AG20443 (cell line): ENCODE measurements around the gene COMP.

Experiments
- DNase-seq: peaks from one replicate; pipeline ENCODE4 v3.0.0; 2012; ENCODE audit warnings: low spot score, mixed read lengths

Gene COMP

DNA sequence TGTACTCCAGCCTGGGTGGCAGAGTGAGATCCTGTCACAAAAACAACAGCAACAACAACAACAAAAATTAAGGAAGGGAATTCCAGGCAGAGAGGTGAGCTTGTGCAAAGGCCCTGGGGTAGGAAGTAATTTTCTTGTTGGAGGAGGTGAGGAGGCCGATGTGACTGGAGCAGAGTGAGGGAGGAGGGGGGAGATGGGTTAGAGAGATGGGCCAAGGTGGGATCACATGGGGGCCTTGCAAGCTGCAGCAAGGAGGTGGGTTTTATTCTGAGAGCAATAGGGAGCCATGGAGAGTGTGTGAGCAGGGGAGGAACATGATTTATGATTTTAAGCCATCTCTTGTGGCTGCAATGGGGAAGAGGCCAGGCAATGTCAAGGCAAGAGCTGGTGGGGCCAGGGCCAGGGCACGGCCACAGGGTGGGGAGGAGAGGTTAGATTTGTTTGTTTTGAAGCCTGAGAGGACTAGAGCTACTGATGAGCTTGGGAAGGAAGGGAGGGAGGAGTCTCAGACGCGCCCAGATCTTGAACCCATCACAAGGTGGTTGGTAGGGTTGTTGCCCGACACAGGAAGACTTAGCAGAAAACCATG lies 12.5 kb upstream of the COMP start:
- DNase-seq: peak; percentile 2

GRCh38 chr19:18802354-18802753 lies 11.2 kb upstream of the COMP start:
- peak; percentile 3 for DNase-seq

DNA sequence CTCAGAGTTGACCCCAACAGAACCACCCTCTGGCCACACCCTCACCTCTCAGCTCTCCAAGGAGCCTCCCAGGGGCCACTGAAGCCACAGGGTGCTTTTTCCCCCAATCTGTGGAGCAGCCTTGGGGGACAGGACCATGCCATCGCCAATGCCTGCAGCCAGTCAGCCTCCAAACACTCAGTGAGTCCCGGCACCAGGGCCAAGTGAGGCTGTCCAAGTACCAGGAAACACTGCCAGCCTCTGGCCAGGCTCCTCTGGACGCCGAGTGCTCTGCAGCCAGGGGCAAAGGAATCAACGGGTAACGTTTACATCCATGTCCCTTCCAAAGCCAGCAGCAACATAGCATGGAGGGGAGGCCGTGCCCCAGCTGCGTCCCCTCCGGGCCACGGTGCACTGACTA lies 9.5 kb upstream of the COMP start:
- DNase-seq: no peak

DNA sequence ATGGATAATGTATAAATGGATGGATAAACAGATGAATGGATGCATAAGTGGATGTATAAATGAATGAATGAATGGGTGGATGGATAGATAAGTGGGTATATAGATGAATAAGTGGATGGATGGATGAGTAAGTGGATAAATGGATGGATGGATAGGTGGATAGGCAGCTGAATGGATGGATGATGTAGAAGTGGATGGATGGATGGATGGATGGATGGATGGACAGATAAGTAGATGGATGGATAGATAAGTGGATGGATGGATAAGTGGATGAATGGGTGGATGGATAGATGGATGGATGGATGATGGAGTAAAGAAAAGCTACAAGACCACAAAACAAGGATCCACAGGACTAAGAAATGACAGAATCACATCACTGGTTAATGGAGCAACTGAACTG lies 9.0 kb upstream of the COMP start:
- no peak for DNase-seq

DNA sequence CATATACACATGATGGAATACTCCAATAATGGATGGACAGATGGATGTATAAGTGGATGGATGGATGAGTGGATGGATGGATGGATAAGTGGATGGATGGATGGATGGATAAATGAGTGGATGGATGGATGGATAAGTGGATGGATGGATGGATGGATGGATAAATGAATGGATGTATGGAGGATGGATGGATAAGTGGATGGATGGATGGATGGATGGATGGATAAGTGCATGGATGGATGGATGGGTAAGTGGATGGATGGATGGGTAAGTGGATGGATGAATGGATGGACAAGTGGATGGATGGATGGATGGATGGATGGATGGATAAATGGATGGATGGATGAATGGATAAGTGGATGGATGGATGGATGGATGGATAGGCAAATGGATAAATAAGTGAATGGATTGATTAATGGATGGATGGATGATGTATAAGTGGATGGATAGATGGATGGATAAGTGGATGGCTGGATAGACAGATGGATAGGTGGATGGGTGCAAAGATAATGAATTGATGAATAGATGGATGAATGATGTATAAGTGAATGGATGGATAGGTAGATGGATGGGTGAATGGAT lies 8.4 kb upstream of the COMP start:
- DNase-seq: no peak

GRCh38 chr19:18798384-18799352 lies 7.6 kb upstream of the COMP start:
- no peak for DNase-seq

GRCh38 chr19:18796239-18796638 lies 5.1 kb upstream of the COMP start:
- DNase-seq: no peak

GRCh38 chr19:18795540-18795939 lies 4.4 kb upstream of the COMP start:
- peak; percentile 76 for DNase-seq

DNA sequence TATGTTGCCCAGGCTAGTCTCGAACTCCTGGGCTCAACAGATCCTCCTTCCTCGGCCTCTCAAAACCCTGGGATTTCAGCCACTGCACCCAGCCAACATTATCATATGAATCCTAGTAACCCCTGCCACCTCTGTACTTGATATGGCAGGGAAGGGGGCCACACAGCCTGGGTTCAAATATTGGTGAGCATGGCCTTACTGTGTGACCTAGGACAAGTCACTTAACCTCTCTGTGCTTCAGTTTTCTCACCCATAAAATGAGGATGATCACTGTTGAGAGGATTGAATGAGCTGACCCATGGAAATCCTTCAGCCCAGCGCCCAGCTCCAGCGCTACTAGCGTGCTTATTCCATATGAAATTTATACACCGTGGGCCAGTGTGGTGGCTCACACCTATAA lies 3.6 kb upstream of the COMP start:
- no peak for DNase-seq

DNA sequence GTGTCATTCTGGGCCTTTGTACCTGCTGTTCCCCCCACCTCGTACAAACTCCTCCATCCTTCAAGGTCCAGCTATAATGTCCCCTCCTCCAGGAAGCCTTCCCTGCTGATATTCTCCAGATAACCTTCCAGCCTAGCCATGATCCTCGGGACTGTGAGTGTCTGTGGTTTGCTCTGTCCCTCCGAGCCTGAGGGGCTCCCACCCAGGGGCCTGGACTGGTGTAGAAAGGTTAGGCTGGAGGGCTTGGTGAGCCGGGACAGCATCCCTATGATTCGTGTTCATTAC lies 2.9 kb upstream of the COMP start:
- no peak for DNase-seq

DNA sequence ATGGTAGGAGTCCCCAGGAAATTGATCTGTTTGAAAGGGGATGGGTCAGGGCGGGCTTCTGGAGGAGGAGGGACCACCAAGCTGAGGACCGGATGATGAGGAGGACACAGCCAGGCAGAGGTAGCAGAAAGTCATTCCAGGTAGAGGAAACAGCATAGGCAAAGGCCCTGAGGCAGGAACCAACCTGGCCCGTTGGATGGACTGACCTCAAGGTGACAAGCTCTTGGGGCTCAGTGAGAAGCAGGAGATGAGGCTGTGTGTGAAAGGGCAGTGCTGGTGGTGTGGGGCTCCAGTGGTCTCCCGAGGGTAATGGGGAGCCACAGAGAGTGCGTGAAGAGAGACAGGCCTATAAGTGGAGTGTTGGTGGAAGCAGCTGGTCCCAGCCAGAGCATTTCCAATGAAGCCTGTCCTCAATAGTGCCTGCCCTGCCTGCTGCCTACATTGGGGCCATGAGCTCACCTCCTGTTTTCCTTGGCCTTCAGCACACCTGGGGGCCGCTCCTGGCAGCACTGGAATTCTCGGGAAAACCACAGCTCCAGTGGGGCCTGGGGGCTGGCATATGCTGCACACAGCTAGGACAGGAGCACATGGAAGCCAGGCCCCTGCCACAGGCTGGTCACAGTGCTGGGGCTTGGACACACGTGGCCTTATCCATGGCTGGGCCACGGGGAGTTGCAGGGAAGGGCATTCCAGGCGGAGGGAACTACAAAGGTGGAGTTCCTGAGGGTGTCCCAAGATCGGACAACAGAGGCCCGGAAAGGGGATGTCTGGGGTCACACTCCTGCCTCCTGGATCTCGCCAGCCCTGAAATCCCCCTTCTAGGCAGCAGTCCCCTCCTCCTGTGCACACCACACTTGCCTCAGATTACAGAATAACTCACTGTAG lies 2.3 kb upstream of the COMP start:
- no peak for DNase-seq

DNA sequence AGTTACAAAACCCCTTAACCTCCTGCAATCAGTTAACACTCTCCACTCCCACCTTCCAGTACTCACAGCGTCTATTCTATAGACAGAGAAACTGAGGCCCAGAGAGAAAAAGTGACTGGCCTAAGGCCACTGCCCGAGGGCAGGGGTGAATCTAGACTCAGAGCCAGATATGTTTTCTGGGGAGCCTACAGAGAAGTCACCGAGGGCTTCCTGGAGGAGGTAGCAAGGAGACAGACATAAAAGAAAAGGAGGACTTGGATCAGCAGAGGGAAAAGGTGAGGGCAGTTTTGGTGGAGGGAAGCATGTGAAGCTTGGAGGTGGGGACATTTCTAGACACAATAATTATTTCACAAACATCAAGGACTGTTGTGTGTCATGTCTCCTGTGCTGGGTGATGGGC lies 1.6 kb upstream of the COMP start:
- no peak for DNase-seq

DNA sequence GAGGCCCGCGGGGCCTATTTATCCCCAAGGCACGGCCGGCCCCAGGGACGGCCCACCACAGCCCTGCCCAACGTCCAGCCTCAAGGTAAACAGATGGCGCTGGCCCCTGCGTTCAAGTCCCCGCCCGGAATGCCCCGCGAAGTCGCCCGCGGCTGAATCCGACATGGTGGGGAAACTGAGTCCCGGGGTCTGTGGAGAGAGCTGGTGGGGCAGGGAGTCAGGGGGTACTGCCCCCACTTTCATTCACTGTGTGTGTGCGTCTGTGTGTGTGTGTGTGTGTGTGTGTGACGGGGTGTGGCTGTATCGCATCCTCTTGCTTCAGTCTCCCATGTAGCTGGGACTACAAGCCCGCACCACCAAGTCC lies 192 bp upstream of the COMP start:
- no peak for DNase-seq

GRCh38 chr19:18789883-18790565 lies 1.1 kb downstream of the COMP start:
- DNase-seq: peak; percentile 88

- no peak for DNase-seq
Measured at GRCh38 chr19:18789422-18789869, 1.7 kb downstream of the COMP start.

DNA sequence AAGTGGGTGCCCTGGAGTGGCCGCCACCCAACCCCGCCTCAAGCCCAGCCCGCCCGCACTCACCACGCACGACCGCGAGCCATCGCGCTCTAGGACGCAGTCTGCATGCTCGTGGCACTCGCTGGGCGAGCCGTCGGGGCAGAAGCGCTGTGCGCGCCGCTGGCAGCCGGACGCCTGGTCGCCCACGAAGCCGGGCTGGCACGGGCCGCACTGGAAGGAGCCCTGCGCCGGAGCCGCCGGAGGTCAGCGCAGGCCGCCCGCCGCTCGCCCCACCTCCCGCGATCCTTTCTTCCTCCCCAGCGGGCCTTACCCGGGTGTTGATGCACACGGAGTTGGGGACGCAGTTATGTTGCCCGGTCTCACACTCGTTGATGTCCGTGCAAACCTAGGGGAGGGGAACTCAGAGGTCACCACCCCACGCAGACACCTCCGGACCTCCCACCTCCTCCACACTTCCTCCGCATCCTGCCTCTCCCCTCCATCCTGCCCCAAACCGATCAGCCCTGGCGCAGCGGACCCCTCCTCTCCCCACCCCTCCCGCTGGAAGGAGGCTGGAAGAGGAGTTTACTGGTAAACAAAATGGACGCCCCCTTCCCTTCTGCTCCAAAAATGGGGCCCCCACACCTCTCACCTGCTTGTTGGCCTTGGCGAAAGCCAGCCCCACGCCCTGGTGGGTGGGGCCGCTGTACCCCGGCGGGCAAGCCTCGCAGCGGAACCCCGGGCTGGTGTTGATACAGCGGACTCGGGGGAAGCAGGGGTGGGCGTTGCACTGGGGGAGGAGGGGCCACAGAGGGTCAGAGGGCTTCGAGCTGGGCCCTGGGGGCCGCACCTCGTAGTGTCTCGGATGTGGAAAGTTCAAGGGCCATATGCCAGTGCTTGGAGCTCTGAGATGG lies 2.3 kb downstream of the COMP start:
- DNase-seq: no peak

GRCh38 chr19:18785179-18786124 lies 5.7 kb downstream of the COMP start:
- peak; percentile 97 for DNase-seq

DNA sequence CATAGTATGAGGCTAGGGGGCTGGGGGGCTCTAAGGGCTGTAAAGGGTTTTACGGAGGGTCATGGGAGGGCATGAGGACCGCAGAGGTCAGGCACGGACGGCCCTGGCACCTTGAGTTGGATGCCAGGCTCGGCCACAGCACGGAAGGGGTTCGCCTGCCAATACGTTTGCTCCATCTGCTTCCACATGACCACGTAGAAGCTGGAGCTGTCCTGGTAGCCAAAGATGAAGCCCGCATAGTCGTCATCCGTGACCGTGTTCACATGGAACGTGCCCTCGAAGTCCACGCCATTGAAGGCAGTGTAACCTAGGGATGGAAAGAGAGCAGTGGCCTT lies 6.4 kb downstream of the COMP start:
- no peak for DNase-seq

GRCh38 chr19:18783958-18784785 lies 6.9 kb downstream of the COMP start:
- no peak for DNase-seq
